ENCODE data around the gene FAM181B. TPM values are rescaled to one million over a fixed set of nuclear protein-coding genes. Genes with fewer than 3 reads are reported as not detected.

The FAM181B gene
- total RNA-seq, 1 experiment from 2014 or later = 0.44 TPM

DNA sequence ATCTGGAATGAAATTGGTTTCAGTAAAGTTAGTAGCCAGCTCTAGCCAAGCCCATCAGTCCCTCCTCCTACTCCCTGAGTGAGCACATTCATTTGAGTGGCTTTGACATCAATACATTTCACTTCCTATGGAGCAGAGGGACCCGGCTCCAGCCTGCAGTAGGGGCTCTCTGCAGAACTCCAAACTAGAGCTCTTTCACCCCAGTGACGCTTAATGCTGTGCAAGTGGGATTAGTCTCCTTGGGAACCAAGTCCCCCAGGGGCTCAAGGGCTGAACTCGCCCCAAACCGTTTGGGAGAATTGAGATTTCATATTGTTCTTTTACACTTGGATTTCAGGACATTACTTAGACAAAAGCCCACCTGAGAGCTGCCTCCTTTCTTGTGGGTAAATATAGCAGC lies 4.4 kb upstream of the FAM181B start:
- DNase-seq = no peak
- Histone ChIP-seq H4K8ac (replicated peaks; ENCODE audit: insufficient read length, low read depth, low read length) (no peak overlapping the region), H2BK5ac (ENCODE audit: insufficient read length, low read length) (no peak overlapping the region), H3K23me2 (ENCODE audit: insufficient read length, low read depth, low read length, poor library complexity, severe bottlenecking) (no peaks in the 10 kb centered on the region), H2AK5ac (ENCODE audit: insufficient read length, low read length) (no peak overlapping the region), H4K5ac (ENCODE audit: insufficient read length, low read depth, low read length) (no peak overlapping the region), H3K23ac (ENCODE audit: insufficient read length, low read depth, low read length) (no peak overlapping the region), H2BK120ac (ENCODE audit: low read depth, low read length, poor library complexity, severe bottlenecking) (no peak overlapping the region), H3T11ph (ENCODE audit: low read length) (no peak overlapping the region), H2BK15ac (ENCODE audit: low read depth, low read length) (no peak overlapping the region), H2AFZ (ENCODE audit: low read length) (no peak overlapping the region), H2BK20ac (ENCODE audit: low read depth, low read length, poor library complexity, severe bottlenecking) (no peak overlapping the region), H3K79me1 (ENCODE audit: insufficient read depth, low read depth, low read length, poor library complexity, severe bottlenecking) (no peaks in the 10 kb centered on the region), H3K18ac (ENCODE audit: insufficient read length, low read depth, low read length) (no peak overlapping the region), H4K20me1 (ENCODE audit: control insufficient read depth, insufficient read depth, insufficient read length) (no peaks in the 10 kb centered on the region), H4K91ac (ENCODE audit: insufficient read length, low read depth, low read length) (no peak overlapping the region), H3K4ac (ENCODE audit: low read depth, low read length) (no peak overlapping the region), H2BK12ac (ENCODE audit: insufficient read length, low read depth, low read length) (no peak overlapping the region), H3K56ac (ENCODE audit: insufficient read length, low read depth, low read length) (no peak overlapping the region), H3K4me1 (ENCODE audit: insufficient read depth, low read length) (no peaks in the 10 kb centered on the region), H3K79me2 (ENCODE audit: insufficient read depth, low read length) (no peaks in the 10 kb centered on the region), H3K14ac (ENCODE audit: insufficient read depth, low read length) (no peak overlapping the region), H3K9ac (ENCODE audit: extremely low read depth, insufficient read length, low read length) (no peak overlapping the region), H3K4me2 (ENCODE audit: insufficient read depth, insufficient read length, low read length) (no peak overlapping the region), H3K27ac (ENCODE audit: insufficient read length, low read depth, low read length) (no peak overlapping the region), H3K9me3 (ENCODE audit: control insufficient read depth, low read depth, low read length) (no peaks in the 10 kb centered on the region), H3K27me3 (ENCODE audit: insufficient read depth, low read length) (peaks cover 2% of the 10 kb centered on the region; the same call in 1 of the 2 replicates)
- H3K4me1 Mint-ChIP-seq = peaks cover 19 to 23% of the 10 kb centered on the region in 2 experiments
- WGBS (ENCODE audit: extremely low coverage, insufficient read length, low lambda C conversion rate) = no CpG with 5 or more reads among the region's 4 CpGs
- no peak overlapping the region for H3K27ac Mint-ChIP-seq
- peaks cover 40% of the 10 kb centered on the region for H3K27me3 Mint-ChIP-seq (ENCODE audit: low read depth)
- no peaks in the 10 kb centered on the region for H3K36me3 Mint-ChIP-seq (ENCODE audit: insufficient read depth in 1 of 3, low read depth in 3 of 3)
- TF ChIP-seq, protein P1, sequence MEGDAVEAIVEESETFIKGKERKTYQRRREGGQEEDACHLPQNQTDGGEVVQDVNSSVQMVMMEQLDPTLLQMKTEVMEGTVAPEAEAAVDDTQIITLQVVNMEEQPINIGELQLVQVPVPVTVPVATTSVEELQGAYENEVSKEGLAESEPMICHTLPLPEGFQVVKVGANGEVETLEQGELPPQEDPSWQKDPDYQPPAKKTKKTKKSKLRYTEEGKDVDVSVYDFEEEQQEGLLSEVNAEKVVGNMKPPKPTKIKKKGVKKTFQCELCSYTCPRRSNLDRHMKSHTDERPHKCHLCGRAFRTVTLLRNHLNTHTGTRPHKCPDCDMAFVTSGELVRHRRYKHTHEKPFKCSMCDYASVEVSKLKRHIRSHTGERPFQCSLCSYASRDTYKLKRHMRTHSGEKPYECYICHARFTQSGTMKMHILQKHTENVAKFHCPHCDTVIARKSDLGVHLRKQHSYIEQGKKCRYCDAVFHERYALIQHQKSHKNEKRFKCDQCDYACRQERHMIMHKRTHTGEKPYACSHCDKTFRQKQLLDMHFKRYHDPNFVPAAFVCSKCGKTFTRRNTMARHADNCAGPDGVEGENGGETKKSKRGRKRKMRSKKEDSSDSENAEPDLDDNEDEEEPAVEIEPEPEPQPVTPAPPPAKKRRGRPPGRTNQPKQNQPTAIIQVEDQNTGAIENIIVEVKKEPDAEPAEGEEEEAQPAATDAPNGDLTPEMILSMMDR (conservative IDR thresholded peaks at IDR 0.05) = no peak
- H3K9me3 Mint-ChIP-seq = no peaks in the 10 kb centered on the region; a peak in 1 of 5 replicates
- H3K4me3 Mint-ChIP-seq = no peak overlapping the region

All from H9 (cell line).